ENCODE results near the gene EAF1. TPM values are rescaled to one million over a fixed set of nuclear protein-coding genes. Genes with fewer than 3 reads are reported as not detected.
A peak's percentile ranks its signal among the peaks of the same experiment; 100 is the strongest.
"Not testable (repeated sequence)": the region's sequence is repeated elsewhere in the genome, so short reads cannot be mapped to it uniquely, and the experiment has no call there.

Gene EAF1
- total RNA-seq, 6 experiments from 2014 or later: 11.6 to 27.7 (median 17.1) TPM

DNA sequence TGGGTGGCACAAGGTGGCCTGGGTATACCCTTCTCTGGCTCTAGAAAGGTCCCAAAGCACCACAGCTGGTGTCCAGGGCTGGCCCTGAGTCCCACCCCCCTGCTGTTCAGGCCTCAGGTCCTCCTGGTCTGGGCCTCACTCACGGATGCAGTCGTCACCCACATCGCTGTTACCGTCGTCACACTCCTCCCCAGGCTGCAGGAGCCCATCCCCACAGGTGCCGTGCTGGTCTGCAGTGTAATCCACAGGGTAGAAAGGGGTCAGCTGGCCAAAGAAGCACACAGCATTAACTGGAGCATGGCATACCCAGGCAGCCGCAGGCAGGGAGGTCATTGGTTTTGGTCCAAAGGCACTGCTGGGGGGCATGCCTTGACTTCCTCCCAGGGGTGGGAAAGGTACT lies 28.4 kb downstream of the EAF1 start:
- TF ChIP-seq CTCF (IDR thresholded peaks at IDR 0.05) (no peak), POLR2A (IDR thresholded peaks at IDR 0.05) (no peak)
- Histone ChIP-seq H3K4me1 (no peaks in the 10 kb centered on the region), H3K4me3 (no peak overlapping the region), H3K27ac (no peak overlapping the region), H3K27me3 (no peaks in the 10 kb centered on the region), H3K9me3 (no peaks in the 10 kb centered on the region), H3K36me3 (no peaks in the 10 kb centered on the region)
- intact Hi-C loops (cut with DNase I): no loop called here
- 98% methylated on average over 6 of the region's 7 CpGs for WGBS (ENCODE audit: insufficient coverage, low coverage, low lambda C conversion rate, missing lambda C conversion rate)
- no peak for DNase-seq
- ATAC-seq: no peak

DNA sequence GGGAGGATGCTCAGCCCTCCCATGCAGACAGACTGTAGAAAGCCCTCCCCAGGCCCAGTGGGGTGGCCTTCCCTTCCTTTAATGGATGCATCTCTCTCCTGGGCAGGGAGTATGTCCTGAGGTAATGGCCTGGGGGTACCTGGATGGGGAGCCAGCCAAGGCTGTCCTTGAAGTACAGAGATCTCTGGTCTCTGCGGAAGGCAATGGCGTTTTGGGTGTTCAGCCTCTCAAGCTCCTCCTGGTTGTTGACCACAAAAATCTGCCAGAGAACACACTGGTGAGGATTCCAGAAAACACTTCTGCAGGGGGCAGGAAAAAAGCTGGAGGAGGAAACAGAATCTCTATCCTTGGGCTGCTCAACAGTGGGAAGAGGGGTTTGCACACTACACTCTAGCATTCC lies 28.9 kb downstream of the EAF1 start:
- intact Hi-C loops (cut with DNase I): no loop called here
- H3K36me3 ChIP-seq: no peaks in the 10 kb centered on the region
- no peak for DNase-seq
- no peak for TF ChIP-seq POLR2A (IDR thresholded peaks at IDR 0.05)
- TF ChIP-seq CTCF (IDR thresholded peaks at IDR 0.05): no peak
- H3K4me3 ChIP-seq: no peak overlapping the region
- H3K27me3 ChIP-seq: no peaks in the 10 kb centered on the region
- no peak overlapping the region for H3K27ac ChIP-seq
- 87% methylated on average over 2 of the region's 2 CpGs for WGBS (ENCODE audit: insufficient coverage, low coverage, low lambda C conversion rate, missing lambda C conversion rate)
- no peak for ATAC-seq
- no peaks in the 10 kb centered on the region for H3K9me3 ChIP-seq
- H3K4me1 ChIP-seq: no peaks in the 10 kb centered on the region

DNA sequence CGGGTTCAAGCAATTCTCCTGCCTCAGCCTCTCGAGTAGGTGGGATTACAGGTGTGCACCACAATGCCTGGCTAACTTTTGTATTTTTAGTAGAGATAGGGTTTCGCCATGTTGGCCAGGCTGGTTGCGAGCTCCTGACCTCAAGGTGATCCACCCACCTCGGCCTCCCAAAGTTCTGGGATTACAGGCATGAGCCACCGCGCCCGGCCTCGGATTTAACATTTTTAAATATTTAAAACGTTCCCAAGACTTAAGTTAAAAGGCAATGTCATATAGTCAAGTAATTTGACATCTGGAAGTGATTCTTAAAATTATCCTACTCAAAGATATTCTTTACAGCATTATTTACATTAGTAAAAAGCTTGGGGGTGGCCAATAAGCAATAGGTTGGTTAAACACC lies 29.5 kb downstream of the EAF1 start:
- H3K27ac ChIP-seq; H3K27me3 ChIP-seq; intact Hi-C loops (cut with DNase I); DNase-seq; H3K4me3 ChIP-seq; H3K4me1 ChIP-seq; ATAC-seq; H3K36me3 ChIP-seq; H3K9me3 ChIP-seq: not testable (repeated sequence)
- 81% methylated on average over 6 of the region's 10 CpGs for whole genome bisulfite sequencing (ENCODE audit: insufficient coverage, low coverage, low lambda C conversion rate, missing lambda C conversion rate)

DNA sequence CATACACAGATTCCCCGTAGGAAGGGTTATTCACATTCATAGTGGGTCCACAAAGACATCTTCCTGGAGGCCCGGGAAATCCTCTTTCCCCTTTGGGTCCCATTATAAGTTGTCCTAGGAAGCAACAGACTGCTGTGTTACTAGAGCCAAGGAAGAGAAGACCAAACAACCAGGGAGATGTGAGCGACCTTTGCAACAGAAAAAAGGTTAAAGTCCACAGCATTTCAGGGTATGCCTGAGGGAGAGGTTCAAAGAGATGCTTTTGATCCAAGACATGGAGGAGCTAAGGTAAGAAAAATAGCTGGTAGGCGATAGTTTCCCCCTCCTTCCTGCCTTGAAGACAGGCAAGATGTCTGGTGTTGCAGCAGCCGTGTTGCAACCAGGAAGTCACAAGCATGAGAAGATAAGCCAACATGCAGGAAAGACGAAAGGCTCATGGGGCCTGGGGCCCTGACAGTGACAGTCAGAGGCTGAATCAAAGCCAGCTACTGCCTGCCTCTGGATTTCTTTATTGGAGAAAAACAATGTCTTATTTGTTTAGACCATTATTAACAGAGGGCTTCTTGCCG lies 30.9 kb downstream of the EAF1 start:
- Histone ChIP-seq H3K4me1 (no peaks in the 10 kb centered on the region), H3K27me3 (no peaks in the 10 kb centered on the region), H3K9me3 (no peaks in the 10 kb centered on the region), H3K27ac (no peak overlapping the region), H3K36me3 (no peaks in the 10 kb centered on the region), H3K4me3 (no peak overlapping the region)
- 72% methylated on average over 7 of the region's 7 CpGs for WGBS (ENCODE audit: insufficient coverage, low coverage, low lambda C conversion rate, missing lambda C conversion rate)
- DNase-seq: no peak
- TF ChIP-seq CTCF (IDR thresholded peaks at IDR 0.05) (no peak), POLR2A (IDR thresholded peaks at IDR 0.05) (no peak)
- intact Hi-C loops (cut with DNase I): no loop called here
- ATAC-seq: peak in 2 of 4 donors; percentile 20 to 25

GRCh38 chr3:15460891-15461531 lies 33.6 kb downstream of the EAF1 start:
- DNase-seq (no peak), ATAC-seq (peak in 1 of 4 donors; percentile 15)
- intact Hi-C loops (cut with DNase I): no loop called here
- Histone ChIP-seq H3K4me3 (no peak overlapping the region), H3K27ac (no peak overlapping the region), H3K36me3 (no peaks in the 10 kb centered on the region), H3K4me1 (no peaks in the 10 kb centered on the region), H3K9me3 (no peaks in the 10 kb centered on the region), H3K27me3 (no peaks in the 10 kb centered on the region)
- WGBS (ENCODE audit: insufficient coverage, low coverage, low lambda C conversion rate, missing lambda C conversion rate): 31% methylated on average over 3 of the region's 4 CpGs
- no peak for TF ChIP-seq CTCF (IDR thresholded peaks at IDR 0.05)
- TF ChIP-seq POLR2A (IDR thresholded peaks at IDR 0.05): no peak
